KMS-11 (cell line): Measurements from ENCODE around the gene LAPTM5.

Source experiments
- H2AFZ ChIP-seq: fragments of 200-600 bp; sonication (generic); 2 replicates; pipeline ENCODE4 v1.6.1; 2016; ENCODE audit warnings: antibody characterized with exemption, mixed run types, low read depth
- H3K27ac ChIP-seq: fragments of 200-600 bp; sonication (generic); 2 replicates; pipeline ENCODE4 v1.6.1; 2016; ENCODE audit warnings: mild to moderate bottlenecking, mixed run types
- H3K27me3 ChIP-seq: fragments of 200-600 bp; sonication (generic); 2 replicates; pipeline ENCODE4 v1.6.1; 2017; ENCODE audit warnings: mild to moderate bottlenecking, low read depth, mixed run types, moderate library complexity; ENCODE audit not compliant: insufficient read depth
- H3K36me3 ChIP-seq: fragments of 200-600 bp; sonication (generic); 2 replicates; pipeline ENCODE4 v1.6.1; 2017; ENCODE audit warnings: mild to moderate bottlenecking, mixed run types; ENCODE audit not compliant: insufficient read depth
- H3K4me1 ChIP-seq: fragments of 200-600 bp; sonication (generic); 2 replicates; pipeline ENCODE4 v1.6.1; 2016; ENCODE audit warnings: mild to moderate bottlenecking, low read depth, mixed run types; ENCODE audit not compliant: poor library complexity, severe bottlenecking
- H3K4me2 ChIP-seq: fragments of 200-600 bp; sonication (generic); 2 replicates; pipeline ENCODE4 v1.7.0; 2016; ENCODE audit warnings: mild to moderate bottlenecking, mixed run types
- H3K4me3 ChIP-seq: fragments of 200-600 bp; sonication (generic); IDR thresholded peaks from 2 replicates; pipeline ENCODE4 v1.6.1; 2017; ENCODE audit warnings: low read depth, low read length, mixed read lengths; ENCODE audit not compliant: insufficient read depth
- H3K79me2 ChIP-seq: fragments of 200-600 bp; sonication (generic); 2 replicates; pipeline ENCODE4 v1.6.1; 2016; ENCODE audit warnings: low read depth, mixed run types; ENCODE audit not compliant: insufficient read depth
- H3K9ac ChIP-seq: fragments of 200-600 bp; sonication (generic); 2 replicates; pipeline ENCODE4 v1.6.1; 2016; ENCODE audit warnings: mild to moderate bottlenecking, mixed run types
- H4K20me1 ChIP-seq: fragments of 200-600 bp; sonication (generic); 2 replicates; pipeline ENCODE4 v1.6.1; 2016; ENCODE audit warnings: mild to moderate bottlenecking, mixed run types; ENCODE audit not compliant: insufficient read depth
- CTCF ChIP-seq: fragments of 200-600 bp; sonication (generic); conservative IDR thresholded peaks from 2 replicates; pipeline ENCODE4 v1.6.1; 2017; ENCODE audit warnings: low read depth, mild to moderate bottlenecking, antibody characterized with exemption, low read length, moderate library complexity, mixed read lengths

The LAPTM5 gene

GRCh38 chr1:30708361-30708728, 49.2 kb downstream of the LAPTM5 start:
- Histone ChIP-seq H2AFZ (no peak overlapping the region), H3K9ac (no peak overlapping the region), H3K79me2 (no peaks in the 10 kb centered on the region), H3K4me2 (no peak overlapping the region), H3K27ac (no peak overlapping the region), H3K36me3 (no peaks in the 10 kb centered on the region), H3K4me3 (no peak overlapping the region), H3K4me1 (no peaks in the 10 kb centered on the region), H4K20me1 (no peaks in the 10 kb centered on the region), H3K27me3 (peaks cover 57% of the 10 kb centered on the region; the same call in 1 of the 2 replicates)
- no peak for TF ChIP-seq CTCF

GRCh38 chr1:30707412-30708360, 49.9 kb downstream of the LAPTM5 start:
- Histone ChIP-seq H3K27me3 (peaks cover 56% of the 10 kb centered on the region; the same call in 1 of the 2 replicates), H3K79me2 (no peaks in the 10 kb centered on the region), H4K20me1 (no peaks in the 10 kb centered on the region), H2AFZ (no peak overlapping the region), H3K4me2 (no peak overlapping the region), H3K27ac (no peak overlapping the region), H3K4me3 (no peak overlapping the region), H3K36me3 (no peaks in the 10 kb centered on the region), H3K9ac (no peak overlapping the region), H3K4me1 (no peaks in the 10 kb centered on the region)
- TF ChIP-seq CTCF, result peak; percentile 80

GRCh38 chr1:30706528-30706927, 51.0 kb downstream of the LAPTM5 start:
- no peak overlapping the region for H3K4me2 ChIP-seq
- H2AFZ ChIP-seq, result no peak overlapping the region
- no peaks in the 10 kb centered on the region for H3K4me1 ChIP-seq
- H3K36me3 ChIP-seq, result no peaks in the 10 kb centered on the region
- no peak overlapping the region for H3K9ac ChIP-seq
- no peak for TF ChIP-seq CTCF
- H3K27ac ChIP-seq, result no peak overlapping the region
- H4K20me1 ChIP-seq, result no peaks in the 10 kb centered on the region
- H3K79me2 ChIP-seq, result no peaks in the 10 kb centered on the region
- H3K27me3 ChIP-seq, result peaks cover 50% of the 10 kb centered on the region; the same call in 1 of the 2 replicates
- no peak overlapping the region for H3K4me3 ChIP-seq

- peaks cover 42% of the 10 kb centered on the region; the same call in 1 of the 2 replicates for H3K27me3 ChIP-seq
- H3K27ac ChIP-seq, result no peak overlapping the region
- no peaks in the 10 kb centered on the region for H4K20me1 ChIP-seq
- H3K9ac ChIP-seq, result no peak overlapping the region
- no peaks in the 10 kb centered on the region for H3K36me3 ChIP-seq
- no peak overlapping the region for H2AFZ ChIP-seq
- H3K79me2 ChIP-seq, result no peaks in the 10 kb centered on the region
- no peak overlapping the region for H3K4me3 ChIP-seq
- no peak for TF ChIP-seq CTCF
- H3K4me2 ChIP-seq, result no peak overlapping the region
- H3K4me1 ChIP-seq, result no peaks in the 10 kb centered on the region
These were observed 51.9 kb downstream of the LAPTM5 start for GRCh38 chr1:30705698-30706097.
